ENCODE results near the gene PSTPIP1.

The PSTPIP1 gene

GRCh38 chr15:76996076-76996525 is 1.2 kb downstream of the PSTPIP1 start:
- no peak for DNase-seq (ENCODE audit: low read depth, low spot score)
- no peak overlapping the region for H3K4me3 ChIP-seq (ENCODE audit: low read length)

GRCh38 chr15:76996526-76997401 is 1.8 kb downstream of the PSTPIP1 start:
- no peak overlapping the region for H3K4me3 ChIP-seq (ENCODE audit: low read length)
- no peak for DNase-seq (ENCODE audit: low read depth, low spot score)

GRCh38 chr15:76998663-76999285 is 3.8 kb downstream of the PSTPIP1 start:
- H3K4me3 ChIP-seq (ENCODE audit: low read length): no peak overlapping the region
- peak; percentile 15 for DNase-seq (ENCODE audit: low read depth, low spot score)

GRCh38 chr15:76999996-77000395 is 5.1 kb downstream of the PSTPIP1 start:
- H3K4me3 ChIP-seq (ENCODE audit: low read length): no peak overlapping the region
- DNase-seq (ENCODE audit: low read depth, low spot score): no peak

- H3K4me3 ChIP-seq (ENCODE audit: low read length): no peak overlapping the region
- no peak for DNase-seq (ENCODE audit: low read depth, low spot score)
Observed at GRCh38 chr15:77001351-77001750, 6.4 kb downstream of the PSTPIP1 start.

GRCh38 chr15:77001966-77002365 is 7.0 kb downstream of the PSTPIP1 start:
- H3K4me3 ChIP-seq (ENCODE audit: low read length): no peak overlapping the region
- DNase-seq (ENCODE audit: low read depth, low spot score): no peak

- DNase-seq (ENCODE audit: low read depth, low spot score): no peak
- H3K4me3 ChIP-seq (ENCODE audit: low read length): no peak overlapping the region
Observed at GRCh38 chr15:77002436-77002835, 7.5 kb downstream of the PSTPIP1 start.

GRCh38 chr15:77002954-77003912 is 8.3 kb downstream of the PSTPIP1 start:
- DNase-seq (ENCODE audit: low read depth, low spot score): peak; percentile 82

GRCh38 chr15:77004189-77004588 is 9.3 kb downstream of the PSTPIP1 start:
- H3K4me3 ChIP-seq (ENCODE audit: low read length): no peak overlapping the region
- no peak for DNase-seq (ENCODE audit: low read depth, low spot score)

More at GRCh38 chr15:77002954-77003912, 8.3 kb downstream of the PSTPIP1 start:
- no peak overlapping the region for H3K4me3 ChIP-seq (ENCODE audit: low read length)

- DNase-seq (ENCODE audit: low read depth, low spot score): no peak
Observed at GRCh38 chr15:77009176-77009575, 14.2 kb downstream of the PSTPIP1 start.

GRCh38 chr15:77009646-77010311 is 14.9 kb downstream of the PSTPIP1 start:
- DNase-seq (ENCODE audit: low read depth, low spot score): no peak
- H3K4me3 ChIP-seq (ENCODE audit: low read length): no peak overlapping the region

More at GRCh38 chr15:77009176-77009575, 14.2 kb downstream of the PSTPIP1 start:
- no peak overlapping the region for H3K4me3 ChIP-seq (ENCODE audit: low read length)

GRCh38 chr15:77010312-77010686 is 15.4 kb downstream of the PSTPIP1 start:
- no peak for DNase-seq (ENCODE audit: low read depth, low spot score)

GRCh38 chr15:77010857-77011256 is 15.9 kb downstream of the PSTPIP1 start:
- no peak overlapping the region for H3K4me3 ChIP-seq (ENCODE audit: low read length)
- no peak for DNase-seq (ENCODE audit: low read depth, low spot score)

More at GRCh38 chr15:77010312-77010686, 15.4 kb downstream of the PSTPIP1 start:
- H3K4me3 ChIP-seq (ENCODE audit: low read length): no peak overlapping the region

GRCh38 chr15:77012117-77012712 is 17.3 kb downstream of the PSTPIP1 start:
- no peak for DNase-seq (ENCODE audit: low read depth, low spot score)

GRCh38 chr15:77012868-77013267 is 17.9 kb downstream of the PSTPIP1 start:
- peak; percentile 40 for DNase-seq (ENCODE audit: low read depth, low spot score)

More at GRCh38 chr15:77012117-77012712, 17.3 kb downstream of the PSTPIP1 start:
- no peak overlapping the region for H3K4me3 ChIP-seq (ENCODE audit: low read length)

GRCh38 chr15:77013776-77014131 is 18.8 kb downstream of the PSTPIP1 start:
- no peak overlapping the region for H3K4me3 ChIP-seq (ENCODE audit: low read length)
- no peak for DNase-seq (ENCODE audit: low read depth, low spot score)

More at GRCh38 chr15:77012868-77013267, 17.9 kb downstream of the PSTPIP1 start:
- no peak overlapping the region for H3K4me3 ChIP-seq (ENCODE audit: low read length)

GRCh38 chr15:77014132-77015081 is 19.5 kb downstream of the PSTPIP1 start:
- DNase-seq (ENCODE audit: low read depth, low spot score): no peak
- no peak overlapping the region for H3K4me3 ChIP-seq (ENCODE audit: low read length)

Data from Jurkat, Clone E6-1 (cell line).